Glomerular visceral epithelial cell (primary cell): ENCODE data around the gene DPH1.

Experiments used
- DNase-seq: peaks from one replicate; pipeline ENCODE4 v3.0.0-alpha.2; 2016; ENCODE audit errors: extremely low spot score

DPH1 gene

DNA sequence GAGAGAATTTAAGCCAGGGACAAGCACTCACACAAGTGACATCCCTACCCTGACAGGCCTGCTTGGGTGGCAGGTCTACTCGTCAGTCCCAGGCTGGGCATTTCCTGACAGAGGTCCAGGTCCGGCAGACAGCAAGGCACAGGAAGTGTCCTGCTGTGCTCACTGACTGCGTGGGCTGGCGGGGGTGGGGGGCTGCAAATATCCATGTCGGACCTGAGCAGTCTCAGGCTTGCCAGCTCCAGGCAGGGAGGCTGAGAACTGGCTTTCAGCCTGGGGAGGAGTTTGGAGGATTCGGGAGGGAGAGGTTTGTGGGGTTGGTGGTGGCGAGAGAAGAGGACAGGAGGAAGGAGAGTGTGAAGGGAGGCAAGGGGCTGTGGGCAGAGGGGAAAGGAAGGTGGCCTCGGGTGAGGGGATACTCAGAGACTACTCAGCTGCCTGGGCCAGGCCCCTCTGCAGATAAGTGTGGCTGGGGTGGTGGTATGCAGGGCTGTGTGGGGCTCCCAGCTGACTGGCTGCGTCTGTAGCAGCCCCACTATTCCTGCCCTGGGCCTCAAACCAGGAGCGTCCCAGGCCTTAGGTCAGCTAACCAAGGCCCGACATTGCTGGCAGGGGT, 32.7 kb downstream of the DPH1 start:
- DNase-seq, result no peak

- DNase-seq, result no peak
These were observed 33.6 kb downstream of the DPH1 start for GRCh38 chr17:2063261-2064146.

- no peak for DNase-seq
These were observed 34.2 kb downstream of the DPH1 start for GRCh38 chr17:2064147-2064489.

GRCh38 chr17:2064520-2064971, 34.6 kb downstream of the DPH1 start:
- DNase-seq, result no peak

DNA sequence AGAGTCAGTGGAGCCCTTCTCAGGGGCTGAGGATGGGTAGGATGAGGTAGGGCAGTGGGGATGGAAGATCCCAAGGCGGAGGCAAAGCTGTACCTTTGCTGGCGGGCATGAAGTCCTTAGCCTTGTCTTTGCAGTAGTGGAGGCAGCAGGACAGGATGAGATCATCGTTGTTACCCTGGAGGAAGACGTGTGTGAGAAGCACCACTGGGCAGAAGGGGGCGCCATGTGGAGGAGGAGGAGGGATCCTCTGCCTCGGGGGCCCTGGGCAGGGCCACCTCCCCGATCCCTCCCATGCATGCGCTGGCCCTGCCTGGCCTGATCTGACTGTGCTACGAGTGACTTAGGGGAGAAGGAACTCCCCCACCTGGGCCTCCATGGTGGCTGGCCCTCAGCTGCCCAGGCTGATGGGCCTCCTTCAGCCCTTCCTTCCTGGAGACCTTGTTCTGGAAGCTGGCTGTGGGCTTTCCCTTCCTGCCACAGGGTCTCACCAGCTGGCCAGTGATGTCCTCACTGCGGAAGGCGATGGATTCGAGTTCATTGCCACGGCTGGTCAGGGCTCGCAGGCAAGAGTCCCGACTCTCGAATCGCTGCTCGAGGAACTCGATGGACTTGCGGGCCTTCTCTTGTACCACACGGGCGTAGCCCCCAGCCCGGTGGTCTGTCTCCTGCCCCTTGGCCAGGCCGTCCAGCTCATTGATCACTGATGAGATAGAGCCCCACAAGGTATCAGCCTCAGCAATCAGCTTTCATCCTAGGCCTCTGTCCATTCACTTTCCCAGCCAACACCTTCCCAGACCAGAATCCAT, 35.2 kb downstream of the DPH1 start:
- no peak for DNase-seq

DNA sequence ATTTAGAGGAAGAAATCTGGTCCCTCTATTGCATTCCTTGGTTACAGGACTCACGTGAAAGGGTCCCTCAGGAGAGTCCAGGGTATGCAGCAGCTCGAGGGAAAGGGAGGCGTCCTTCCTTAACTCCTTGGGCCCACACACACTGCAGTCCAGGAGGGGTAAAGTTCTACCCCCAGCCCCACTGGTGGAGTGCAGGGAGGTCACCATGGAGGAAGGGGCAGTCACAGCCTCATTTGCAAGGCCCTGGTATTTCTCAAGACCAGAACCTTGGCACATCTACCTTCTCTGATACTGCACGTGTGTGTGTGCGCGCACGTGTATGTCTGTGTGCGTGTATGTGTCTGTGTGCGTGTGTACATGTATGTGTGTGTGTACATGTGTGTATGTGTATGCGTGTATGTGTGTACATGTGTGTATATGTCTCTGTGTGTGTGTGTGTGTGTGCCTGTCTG, 36.0 kb downstream of the DPH1 start:
- no peak for DNase-seq

- no peak for DNase-seq
These were observed 37.2 kb downstream of the DPH1 start for GRCh38 chr17:2067048-2067561.

GRCh38 chr17:2067608-2068024, 37.7 kb downstream of the DPH1 start:
- peak; percentile 31 for DNase-seq

- peak; percentile 43 for DNase-seq
These were observed 38.1 kb downstream of the DPH1 start for GRCh38 chr17:2068031-2068518.

DNA sequence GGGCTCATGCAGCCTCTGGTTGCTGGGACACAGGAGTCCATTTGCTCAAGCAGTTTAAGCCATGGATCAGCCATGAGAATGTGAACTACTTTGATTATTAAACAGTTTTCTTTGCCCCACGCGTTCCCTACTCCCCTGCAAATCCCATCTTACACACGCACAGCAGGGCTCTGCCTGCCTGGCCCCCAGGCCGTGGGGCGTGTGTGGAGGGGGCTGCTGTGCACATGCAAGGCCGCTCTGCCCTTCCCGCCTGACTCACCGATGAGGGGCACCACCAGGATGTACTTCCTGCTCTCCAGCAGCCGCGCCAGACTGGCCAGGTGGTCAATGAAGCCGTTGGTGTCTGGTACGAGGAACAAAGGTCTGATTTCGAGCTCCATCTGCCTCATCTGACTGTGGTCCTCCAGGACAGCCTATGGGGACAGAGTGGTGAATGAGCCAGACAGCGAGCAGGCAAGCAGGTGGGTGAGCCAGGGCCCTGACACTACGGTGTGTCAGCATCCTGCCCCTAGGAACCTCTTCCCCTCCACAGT, 38.6 kb downstream of the DPH1 start:
- DNase-seq, result peak; percentile 84

- no peak for DNase-seq
These were observed 40.5 kb downstream of the DPH1 start for GRCh38 chr17:2070241-2071023.

DNA sequence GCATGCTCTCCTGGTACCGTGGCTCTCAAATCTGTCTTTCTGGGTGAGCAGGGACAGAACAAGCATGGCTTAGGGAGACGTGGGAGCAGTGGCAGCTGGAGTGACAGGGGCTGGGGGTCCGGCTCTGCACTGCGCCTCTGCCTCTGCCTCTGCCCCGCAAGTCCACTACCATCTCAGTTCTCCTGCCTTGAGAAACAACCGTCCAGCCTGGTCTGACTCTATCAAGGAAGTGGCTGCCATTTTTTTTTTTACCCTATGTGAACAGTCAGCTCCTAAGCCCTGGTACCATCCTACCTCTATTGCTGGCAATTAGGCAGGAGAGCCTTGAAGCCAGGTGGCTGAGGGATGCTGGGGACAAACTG, 41.1 kb downstream of the DPH1 start:
- no peak for DNase-seq

GRCh38 chr17:2071455-2072281, 41.7 kb downstream of the DPH1 start:
- no peak for DNase-seq

DNA sequence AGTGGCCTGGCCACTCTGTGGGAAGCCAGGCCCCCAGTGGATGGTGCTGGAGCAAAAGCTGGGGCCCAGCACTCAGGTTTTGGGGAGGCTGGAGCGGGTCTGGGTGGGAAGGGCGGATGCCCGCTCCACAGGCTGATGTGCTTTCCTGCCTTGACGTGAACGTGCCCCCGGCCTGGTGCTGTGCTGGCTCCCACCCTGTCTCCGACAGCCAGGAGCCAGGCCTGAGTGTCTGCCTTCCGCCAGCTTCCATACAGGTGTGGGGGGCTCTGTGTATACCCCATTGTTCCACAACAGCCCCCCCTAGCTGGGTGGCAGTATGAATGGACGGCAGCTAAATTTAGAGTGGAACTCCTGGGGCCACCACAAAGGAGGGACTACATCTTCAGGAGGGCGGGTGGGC, 45.0 kb downstream of the DPH1 start:
- no peak for DNase-seq

GRCh38 chr17:2075336-2076086, 45.6 kb downstream of the DPH1 start:
- no peak for DNase-seq

DNA sequence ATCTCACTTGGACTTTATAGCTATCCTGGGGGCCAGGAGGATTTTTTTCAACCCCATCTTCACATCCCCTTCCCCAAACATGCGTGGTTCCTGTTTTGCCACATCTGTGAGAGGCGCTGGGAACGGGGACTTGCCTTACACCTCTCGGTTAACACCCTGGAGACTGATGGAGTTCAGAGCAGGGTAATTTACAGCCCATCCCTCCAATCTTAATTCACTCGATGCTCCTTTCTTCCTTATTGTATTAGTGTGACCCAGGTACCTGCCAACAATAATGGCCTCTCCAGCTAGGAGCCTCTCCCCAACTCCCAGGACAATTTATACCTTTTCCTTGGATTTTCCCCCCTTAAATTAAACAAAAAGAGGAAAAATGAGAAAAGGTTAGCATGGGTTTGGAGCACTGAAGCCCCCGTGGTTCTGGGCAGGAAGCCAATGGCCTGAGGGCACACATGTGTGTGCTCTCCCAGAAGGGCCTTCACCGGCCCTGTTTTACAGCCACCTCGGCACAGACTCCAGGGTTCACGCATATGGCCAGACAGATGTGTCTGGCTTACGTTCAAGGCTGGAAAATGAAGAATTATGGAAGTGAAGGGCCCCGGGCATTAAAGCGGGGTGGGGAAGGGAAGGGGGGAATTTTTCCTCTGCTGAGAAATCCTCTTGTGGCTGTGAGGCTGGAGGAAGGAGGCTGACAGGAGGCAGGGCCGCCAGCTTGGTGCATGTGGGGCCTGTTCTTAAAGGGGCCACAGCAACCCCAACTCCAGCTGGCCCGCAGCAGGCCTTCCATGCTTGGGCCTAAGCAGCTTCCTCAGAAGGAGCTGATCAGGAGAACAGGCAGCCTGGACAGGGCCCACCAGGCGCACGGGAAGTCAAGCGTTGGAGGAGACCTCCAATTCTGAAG, 46.4 kb downstream of the DPH1 start:
- no peak for DNase-seq

GRCh38 chr17:2077040-2077439, 47.1 kb downstream of the DPH1 start:
- no peak for DNase-seq

DNA sequence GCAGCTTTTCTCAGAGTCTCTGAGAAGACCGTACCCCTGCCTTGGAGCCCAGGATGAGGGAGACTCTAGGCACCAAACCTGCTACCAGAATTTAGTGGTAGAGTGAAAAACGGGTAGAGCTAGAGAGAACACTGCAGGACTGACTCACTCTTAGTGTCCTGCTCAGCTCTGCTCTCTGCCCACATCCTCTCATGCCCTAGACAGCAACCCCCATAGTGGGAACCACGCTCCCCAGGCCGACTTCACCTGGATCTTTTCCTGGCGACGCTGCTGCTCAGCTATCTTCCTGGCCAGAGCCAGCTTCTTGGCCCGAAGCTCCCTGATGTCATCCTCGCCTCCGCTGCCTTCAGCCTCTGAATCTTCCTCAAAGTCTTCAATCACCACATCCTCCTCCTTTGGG, 51.6 kb downstream of the DPH1 start:
- peak; percentile 80 for DNase-seq
